HG03354 (cell line): ENCODE measurements around the gene PANX2.

Experiments used
- ATAC-seq: cut with Tn5 transposase; IDR thresholded peaks from one replicate; pipeline ENCODE4 v1.9.1; 2021; ENCODE audit warnings: mild to moderate bottlenecking; ENCODE audit not compliant: unreplicated experiment, poor library complexity, severe bottlenecking

PANX2 gene

GRCh38 chr22:50208430-50208938 lies 38.0 kb downstream of the PANX2 start:
- no peak for ATAC-seq

GRCh38 chr22:50208939-50209892 lies 38.7 kb downstream of the PANX2 start:
- ATAC-seq, result no peak

- no peak for ATAC-seq
Observed at GRCh38 chr22:50209893-50210292, 39.4 kb downstream of the PANX2 start.

GRCh38 chr22:50210378-50211139 lies 40.0 kb downstream of the PANX2 start:
- ATAC-seq, result no peak

- ATAC-seq, result no peak
Observed at GRCh38 chr22:50211147-50211546, 40.6 kb downstream of the PANX2 start.

GRCh38 chr22:50213263-50213662 lies 42.7 kb downstream of the PANX2 start:
- ATAC-seq, result no peak

- ATAC-seq, result no peak
Observed at GRCh38 chr22:50215297-50216054, 44.9 kb downstream of the PANX2 start.

GRCh38 chr22:50216055-50216683 lies 45.6 kb downstream of the PANX2 start:
- no peak for ATAC-seq

GRCh38 chr22:50216684-50217520 lies 46.4 kb downstream of the PANX2 start:
- ATAC-seq, result no peak

- ATAC-seq, result no peak
Observed at GRCh38 chr22:50217543-50218152, 47.1 kb downstream of the PANX2 start.

GRCh38 chr22:50218153-50218995 lies 47.8 kb downstream of the PANX2 start:
- no peak for ATAC-seq

GRCh38 chr22:50218996-50219727 lies 48.6 kb downstream of the PANX2 start:
- ATAC-seq, result no peak

- no peak for ATAC-seq
Observed at GRCh38 chr22:50219800-50220602, 49.5 kb downstream of the PANX2 start.

- no peak for ATAC-seq
Observed at GRCh38 chr22:50220603-50221409, 50.3 kb downstream of the PANX2 start.
